ENCODE measurements around the gene ACTA2. TPM values are rescaled to one million over a fixed set of nuclear protein-coding genes. Genes with fewer than 3 reads are reported as not detected.

The ACTA2 gene
- total RNA-seq, 1 donor from 2014 or later = 2.4 TPM

GRCh38 chr10:88901206-88901983 is 51.2 kb downstream of the ACTA2 start:
- TF ChIP-seq CTCF (IDR thresholded peaks at IDR 0.05) = no peak
- ChIA-PET POLR2A (interaction anchor here (0.6 to 8.3 kb wide), 10 partner anchors 8 to 1039 kb away, joined by 3 to 294 read pairs (median 6); partner anchors contain the start of genes FAS, IFIT5 and STAMBPL1), CTCF (interaction anchor here (0.9 to 4.4 kb wide), 9 partner anchors 13 to 316 kb away, joined by 3 to 44 read pairs (median 5); partner anchors contain the start of gene STAMBPL1)
- no peaks in the 10 kb centered on the region for H3K9me3 Mint-ChIP-seq
- H3K36me3 Mint-ChIP-seq (ENCODE audit: low read depth) = peaks cover 40% of the 10 kb centered on the region
- no peak for DNase-seq
- peak; percentile 83 for ATAC-seq (ENCODE audit: low read depth)
- H3K4me3 Mint-ChIP-seq = peak overlapping the region; percentile 65
- peak overlapping the region; percentile 98 for H3K27ac Mint-ChIP-seq
- intact Hi-C loops (cut with micrococcal nuclease) = loop anchor here (1.0 to 10.0 kb wide), 6 partner anchors 15 to 517 kb away; partner anchors contain the start of gene STAMBPL1
- no peaks in the 10 kb centered on the region for H3K27me3 Mint-ChIP-seq
- peaks cover 65% of the 10 kb centered on the region for H3K4me1 Mint-ChIP-seq

GRCh38 chr10:88899886-88900285 is 52.7 kb downstream of the ACTA2 start:
- ChIA-PET POLR2A (interaction anchor here (8.3 kb wide), 1 partner anchor 15 kb away, joined by 294 read pairs; the partner anchor contains the start of gene STAMBPL1), CTCF (interaction anchor here (1.4 to 4.4 kb wide), 5 partner anchors 13 to 64 kb away, joined by 4 to 44 read pairs (median 5); partner anchors contain the start of gene STAMBPL1)
- Mint-ChIP-seq H3K9me3 (no peaks in the 10 kb centered on the region), H3K4me3 (no peak overlapping the region), H3K4me1 (peaks cover 74% of the 10 kb centered on the region), H3K36me3 (ENCODE audit: low read depth) (peaks cover 32% of the 10 kb centered on the region), H3K27ac (peak overlapping the region; percentile 98), H3K27me3 (no peaks in the 10 kb centered on the region)
- intact Hi-C loops (cut with micrococcal nuclease) = loop anchor here (2.0 to 10.0 kb wide), 2 partner anchors 33 to 515 kb away; no protein-coding TSS in a partner anchor
- DNase-seq (no peak), ATAC-seq (ENCODE audit: low read depth) (no peak)
- TF ChIP-seq CTCF (IDR thresholded peaks at IDR 0.05) = no peak

- no peak for DNase-seq
- intact Hi-C loops (cut with micrococcal nuclease) = no loop called here
- Mint-ChIP-seq H3K9me3 (no peaks in the 10 kb centered on the region), H3K36me3 (ENCODE audit: low read depth) (peaks cover 29% of the 10 kb centered on the region), H3K27me3 (no peaks in the 10 kb centered on the region), H3K27ac (peak overlapping the region; percentile 85), H3K4me1 (peaks cover 78% of the 10 kb centered on the region), H3K4me3 (peak overlapping the region; percentile 73)
- ChIA-PET POLR2A (interaction anchor here (1.0 to 8.3 kb wide), 2 partner anchors 14 to 35 kb away, joined by 6 to 294 read pairs; partner anchors contain the start of gene STAMBPL1), CTCF (interaction anchor here (0.8 to 1.5 kb wide), 4 partner anchors 19 to 63 kb away, joined by 3 to 5 read pairs (median 4); partner anchors contain the start of gene STAMBPL1)
- ATAC-seq (ENCODE audit: low read depth) = no peak
- TF ChIP-seq CTCF (IDR thresholded peaks at IDR 0.05) = no peak
Measured at GRCh38 chr10:88898727-88899126, 53.8 kb downstream of the ACTA2 start.

- Mint-ChIP-seq H3K4me1 (peaks cover 68% of the 10 kb centered on the region), H3K36me3 (ENCODE audit: low read depth) (peaks cover 17% of the 10 kb centered on the region), H3K9me3 (no peaks in the 10 kb centered on the region), H3K27me3 (no peaks in the 10 kb centered on the region), H3K27ac (peak overlapping the region; percentile 81), H3K4me3 (peak overlapping the region; percentile 39)
- TF ChIP-seq CTCF (IDR thresholded peaks at IDR 0.05) = no peak
- no peak for DNase-seq
- ATAC-seq (ENCODE audit: low read depth) = peak; percentile 2
- CTCF ChIA-PET = no interaction called here
- intact Hi-C loops (cut with micrococcal nuclease) = loop anchor here (1.0 kb wide), 1 partner anchor 11 kb away; no protein-coding TSS in a partner anchor
- POLR2A ChIA-PET = interaction anchor here (8.3 kb wide), 1 partner anchor 13 kb away, joined by 294 read pairs; the partner anchor contains the start of gene STAMBPL1
Measured at GRCh38 chr10:88896994-88897853, 55.3 kb downstream of the ACTA2 start.

Data from activated B cell treated with CpG ODN at 0.5 μM for 24 hours (primary cell).